Activated T-helper 1 cell treated with anti-CD3 and anti-CD28 coated beads, Interleukin-12 subunit alpha, Interleukin-12 subunit beta, Interleukin-2, Interleukin-4 antibody, amounts not matched to agents 30 ng/mL and 10 ng/mL and 1 ng/mL, durations not matched to agents 14 hours and 24 hours and 36 hours (primary cell): ENCODE results near the gene CAMK1G. TPM values are rescaled to one million over a fixed set of nuclear protein-coding genes. Genes with fewer than 3 reads are reported as not detected.

Source experiments
- DNase-seq: peaks from one replicate; pipeline ENCODE4 v3.0.0; 2021; ENCODE audit warnings: low spot score
- H3K27ac Mint-ChIP-seq: one replicate; pipeline ENCODE4 v1.8.0; 2021; ENCODE audit warnings: mild to moderate bottlenecking, mixed read lengths
- H3K27me3 Mint-ChIP-seq: one replicate; pipeline ENCODE4 v1.8.0; 2022; ENCODE audit warnings: mild to moderate bottlenecking, moderate library complexity, mixed read lengths; ENCODE audit not compliant: insufficient read depth
- H3K36me3 Mint-ChIP-seq: one replicate; pipeline ENCODE4 v1.8.0; 2021; ENCODE audit warnings: low read depth, mixed read lengths
- H3K4me1 Mint-ChIP-seq: one replicate; pipeline ENCODE4 v1.8.0; 2021; ENCODE audit warnings: low read depth, mixed read lengths
- H3K4me3 Mint-ChIP-seq: one replicate; pipeline ENCODE4 v1.8.0; 2021; ENCODE audit warnings: mild to moderate bottlenecking, moderate library complexity, mixed read lengths
- H3K9me3 Mint-ChIP-seq: one replicate; pipeline ENCODE4 v1.8.0; 2021; ENCODE audit warnings: mixed read lengths
- intact Hi-C: fragments of 100-400 bp; cut with micrococcal nuclease; formaldehyde crosslinking; loops from one replicate; pipeline ENCODE4 v1.15.1; 2024
- total RNA-seq: library from RNA; stranded (reverse); gene quantifications from 2 replicates; pipeline ENCODE4 v1.2.3, GENCODE V29; 2022

The CAMK1G gene
- 0.07 and 0.62 TPM in 2 replicates for total RNA-seq

DNA sequence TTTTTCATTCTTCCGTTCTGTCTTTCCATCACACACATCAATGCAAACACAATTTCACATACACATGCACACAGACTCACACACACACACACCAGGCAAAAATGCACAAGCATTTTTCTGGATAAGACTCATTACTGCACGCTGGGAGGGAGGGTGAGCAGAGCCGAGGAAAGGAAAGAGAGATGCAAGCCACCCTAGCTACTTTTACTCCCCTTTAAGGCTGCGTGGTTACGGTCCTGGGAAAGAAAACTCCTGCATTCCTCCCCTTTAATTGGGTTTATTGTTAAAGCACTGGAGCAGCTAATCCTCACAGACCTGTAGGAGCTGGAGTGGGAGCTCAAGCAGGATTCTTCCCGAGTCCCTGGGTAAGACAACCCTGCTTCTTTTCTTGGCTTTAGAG, at the start of gene CAMK1G:
Gene CAMK1G (plus strand): TSS at position 307 of the 400 bp plus-strand sequence. CDS start 11,270 bp downstream, outside the sequence.
- DNase-seq, result no peak
- Mint-ChIP-seq H3K36me3 (no peaks in the 10 kb centered on the region), H3K4me1 (no peaks in the 10 kb centered on the region), H3K27me3 (peaks cover 14% of the 10 kb centered on the region), H3K4me3 (no peak within 1 kb of the TSS), H3K27ac (no peak within 1 kb of the TSS), H3K9me3 (no peaks in the 10 kb centered on the region)
- intact Hi-C loops, result no loop called here

DNA sequence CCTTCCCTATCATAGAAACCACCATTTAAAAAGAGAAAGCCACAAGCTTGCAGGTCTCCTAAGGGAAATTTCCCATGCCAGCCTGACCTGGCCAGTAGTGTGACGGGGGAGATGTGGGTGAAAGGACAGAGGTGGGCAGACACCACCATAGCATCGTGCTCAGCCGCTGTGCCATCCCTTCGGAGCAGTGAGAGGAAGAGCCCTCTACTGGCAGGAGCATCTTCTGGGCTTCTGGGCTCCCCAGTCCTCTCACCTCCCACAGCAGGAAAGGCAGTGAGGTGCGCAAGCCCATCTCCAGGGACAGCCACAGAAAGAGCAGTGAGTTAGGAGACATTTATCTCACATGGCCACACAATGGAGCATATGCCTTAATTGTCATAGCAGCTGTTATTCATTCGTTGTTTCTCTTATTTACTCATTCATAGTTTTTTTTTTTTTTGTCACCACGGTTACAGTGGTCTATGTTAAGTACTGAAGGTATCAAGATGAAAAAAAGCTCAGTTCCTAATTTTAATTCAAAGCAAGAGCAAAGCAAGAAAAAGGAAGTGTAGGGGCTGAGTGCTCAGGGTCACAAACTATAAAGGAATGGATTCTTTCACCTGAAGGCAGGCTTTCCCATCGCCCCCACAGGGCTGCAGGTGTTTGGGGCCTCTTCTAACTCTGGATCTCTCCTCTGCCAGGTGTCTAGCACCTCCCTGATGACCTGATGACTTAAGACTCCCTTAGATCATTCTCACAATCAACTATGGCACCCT, 48.8 kb upstream of the CAMK1G start:
- H3K4me3 Mint-ChIP-seq, result no peak overlapping the region
- no peak for DNase-seq
- no peak overlapping the region for H3K27ac Mint-ChIP-seq
- intact Hi-C loops, result no loop called here
- no peaks in the 10 kb centered on the region for H3K9me3 Mint-ChIP-seq
- H3K27me3 Mint-ChIP-seq, result peaks cover 27% of the 10 kb centered on the region
- H3K36me3 Mint-ChIP-seq, result no peaks in the 10 kb centered on the region
- no peaks in the 10 kb centered on the region for H3K4me1 Mint-ChIP-seq

DNA sequence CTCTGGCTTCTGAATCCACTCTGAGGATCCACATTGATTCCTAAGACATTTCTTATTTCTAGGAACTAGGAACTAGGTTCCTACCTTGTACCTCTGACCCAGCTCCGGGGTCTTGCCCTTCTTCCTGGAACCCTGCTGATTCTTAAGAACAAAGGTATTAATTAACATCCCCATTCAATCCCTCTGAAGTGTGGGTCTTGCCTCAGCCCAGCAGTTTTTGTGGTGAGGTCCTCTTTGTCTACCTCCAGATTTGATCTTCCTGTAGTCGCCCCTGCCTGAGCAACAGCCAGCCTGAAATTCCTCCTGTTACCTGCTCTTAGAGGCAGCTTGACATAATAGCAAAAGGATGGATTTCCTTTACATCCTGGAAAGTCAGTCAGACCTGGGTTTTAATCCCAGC, 46.7 kb upstream of the CAMK1G start:
- Mint-ChIP-seq H3K27ac (no peak overlapping the region), H3K36me3 (no peaks in the 10 kb centered on the region), H3K9me3 (no peaks in the 10 kb centered on the region), H3K4me3 (no peak overlapping the region), H3K4me1 (no peaks in the 10 kb centered on the region), H3K27me3 (peaks cover 19% of the 10 kb centered on the region)
- intact Hi-C loops, result no loop called here
- no peak for DNase-seq

DNA sequence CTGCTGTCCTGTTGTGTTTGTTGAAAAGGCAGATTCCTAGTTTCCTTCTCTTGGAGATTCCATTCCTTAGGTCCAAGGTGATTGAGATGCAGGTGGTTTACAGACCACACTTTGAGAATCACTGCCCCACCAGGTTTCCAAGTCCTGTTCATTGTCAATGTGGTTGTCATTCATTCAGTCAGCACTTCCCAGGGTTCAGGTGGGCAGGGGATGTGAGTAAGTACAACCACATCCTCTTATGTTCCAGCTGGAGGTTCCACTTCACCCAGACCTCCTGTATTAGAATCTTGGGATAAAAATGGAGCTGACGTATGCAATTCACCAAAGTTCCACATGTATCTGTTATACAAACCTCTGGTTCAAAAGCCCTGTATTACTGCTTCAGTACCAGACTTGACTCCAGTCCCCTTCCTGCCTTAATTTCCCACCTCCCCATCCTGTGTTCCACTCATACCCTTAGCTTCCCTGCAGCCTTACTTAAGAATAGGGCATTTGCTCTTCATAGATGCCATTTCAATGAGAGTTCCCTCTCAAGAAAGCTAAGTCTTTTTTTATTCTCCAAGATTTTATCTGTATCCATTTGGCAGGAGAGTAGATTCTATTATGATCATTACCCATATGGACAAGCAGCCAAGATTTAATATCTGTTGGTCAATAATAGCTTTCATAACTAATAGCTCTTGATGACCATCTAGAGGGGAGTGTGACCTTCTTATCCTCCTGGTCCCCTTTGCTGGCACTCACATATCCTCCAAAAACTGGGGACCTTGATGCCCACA, 46.0 kb upstream of the CAMK1G start:
- H3K27me3 Mint-ChIP-seq, result peaks cover 24% of the 10 kb centered on the region
- H3K36me3 Mint-ChIP-seq, result no peaks in the 10 kb centered on the region
- DNase-seq, result no peak
- intact Hi-C loops, result no loop called here
- no peak overlapping the region for H3K27ac Mint-ChIP-seq
- H3K4me1 Mint-ChIP-seq, result no peaks in the 10 kb centered on the region
- H3K9me3 Mint-ChIP-seq, result no peaks in the 10 kb centered on the region
- H3K4me3 Mint-ChIP-seq, result no peak overlapping the region

DNA sequence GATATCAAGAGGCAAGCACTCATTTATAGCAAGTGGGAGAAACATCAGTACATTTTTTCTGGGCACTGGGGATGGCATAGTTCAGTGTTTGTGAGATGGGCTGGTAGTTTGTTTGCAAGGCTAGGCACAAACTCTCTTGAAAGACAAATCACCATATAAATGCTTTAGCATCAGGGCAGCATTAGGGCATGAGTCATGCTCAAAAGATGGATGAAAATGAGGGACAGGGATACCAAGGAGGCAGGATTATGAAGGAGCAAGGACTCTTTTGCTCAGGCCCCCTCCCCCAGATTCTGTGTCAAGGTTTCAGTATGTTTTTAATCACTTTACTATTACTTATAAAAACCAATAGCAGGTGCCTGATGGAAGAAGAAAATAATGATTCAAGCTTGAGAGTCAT, 43.9 kb upstream of the CAMK1G start:
- no peaks in the 10 kb centered on the region for H3K9me3 Mint-ChIP-seq
- H3K36me3 Mint-ChIP-seq, result no peaks in the 10 kb centered on the region
- H3K27ac Mint-ChIP-seq, result no peak overlapping the region
- peaks cover 24% of the 10 kb centered on the region for H3K27me3 Mint-ChIP-seq
- intact Hi-C loops, result no loop called here
- no peak for DNase-seq
- H3K4me1 Mint-ChIP-seq, result no peaks in the 10 kb centered on the region
- H3K4me3 Mint-ChIP-seq, result no peak overlapping the region

DNA sequence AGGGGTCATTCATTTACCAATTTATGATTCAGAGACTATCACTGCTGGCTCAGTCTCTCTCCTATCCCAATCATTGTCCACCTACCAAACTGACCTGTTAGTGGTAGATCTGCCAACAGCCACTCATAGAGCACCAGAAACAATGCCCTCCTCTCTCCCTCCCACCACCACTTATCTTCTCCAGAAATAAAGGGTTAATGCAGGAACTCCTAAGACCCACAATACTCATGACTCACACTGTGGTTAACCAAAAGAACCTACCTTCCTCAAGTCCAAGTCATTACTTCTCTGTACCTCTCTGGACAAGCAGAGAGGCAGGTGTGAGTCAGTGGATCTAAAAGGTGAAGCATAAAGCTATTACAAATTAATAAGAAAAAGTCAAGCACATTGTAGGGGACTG, 40.9 kb upstream of the CAMK1G start:
- Mint-ChIP-seq H3K4me3 (no peak overlapping the region), H3K27ac (no peak overlapping the region), H3K4me1 (no peaks in the 10 kb centered on the region), H3K9me3 (no peaks in the 10 kb centered on the region), H3K36me3 (no peaks in the 10 kb centered on the region), H3K27me3 (peaks cover 18% of the 10 kb centered on the region)
- DNase-seq, result no peak
- intact Hi-C loops, result no loop called here

DNA sequence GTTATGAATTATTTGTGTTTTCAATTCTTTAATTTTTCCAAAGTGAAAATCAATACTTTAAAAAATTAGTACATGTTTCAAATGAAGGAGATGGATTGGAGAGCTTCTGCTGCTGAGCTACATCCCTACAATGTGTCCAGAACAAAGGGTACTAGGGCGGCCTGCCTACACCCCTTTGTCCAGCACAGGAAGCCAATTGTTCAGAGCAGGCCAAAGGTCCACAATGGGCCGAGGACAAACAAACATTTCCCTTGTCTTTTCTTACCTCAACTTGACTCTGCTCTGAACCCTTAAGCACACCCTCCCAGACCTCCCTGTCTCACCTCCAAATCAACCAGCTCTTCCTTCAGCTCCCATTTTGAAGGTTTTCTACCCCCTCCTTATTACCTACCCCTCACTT, 39.4 kb upstream of the CAMK1G start:
- H3K4me3 Mint-ChIP-seq, result no peak overlapping the region
- DNase-seq, result no peak
- no peaks in the 10 kb centered on the region for H3K9me3 Mint-ChIP-seq
- no peaks in the 10 kb centered on the region for H3K4me1 Mint-ChIP-seq
- no peaks in the 10 kb centered on the region for H3K36me3 Mint-ChIP-seq
- no peak overlapping the region for H3K27ac Mint-ChIP-seq
- H3K27me3 Mint-ChIP-seq, result peaks cover 16% of the 10 kb centered on the region
- intact Hi-C loops, result no loop called here

DNA sequence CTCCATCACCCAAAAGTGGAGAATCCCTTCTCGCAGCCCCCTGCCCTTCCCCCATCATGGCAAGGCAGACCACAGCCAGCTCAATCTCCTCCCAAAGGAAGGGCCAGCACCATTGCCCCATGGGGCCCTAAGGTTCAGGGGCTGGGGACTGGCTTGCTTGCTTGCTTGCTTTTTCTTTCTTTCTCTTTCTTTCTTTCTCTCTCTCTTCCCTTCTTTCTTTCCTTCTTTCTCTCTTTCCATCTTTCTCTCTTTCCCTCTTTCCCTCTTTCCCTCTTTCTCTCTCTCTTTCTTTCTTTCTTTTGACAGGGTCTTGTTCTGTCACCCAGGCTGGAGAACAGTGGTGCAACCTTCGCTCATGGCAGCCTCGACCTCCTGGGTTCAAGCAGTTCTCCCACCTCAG, 38.1 kb upstream of the CAMK1G start:
- Mint-ChIP-seq H3K9me3 (no peaks in the 10 kb centered on the region), H3K27ac (no peak overlapping the region), H3K27me3 (peaks cover 21% of the 10 kb centered on the region), H3K4me3 (no peak overlapping the region), H3K36me3 (no peaks in the 10 kb centered on the region), H3K4me1 (no peaks in the 10 kb centered on the region)
- intact Hi-C loops, result no loop called here
- no peak for DNase-seq

DNA sequence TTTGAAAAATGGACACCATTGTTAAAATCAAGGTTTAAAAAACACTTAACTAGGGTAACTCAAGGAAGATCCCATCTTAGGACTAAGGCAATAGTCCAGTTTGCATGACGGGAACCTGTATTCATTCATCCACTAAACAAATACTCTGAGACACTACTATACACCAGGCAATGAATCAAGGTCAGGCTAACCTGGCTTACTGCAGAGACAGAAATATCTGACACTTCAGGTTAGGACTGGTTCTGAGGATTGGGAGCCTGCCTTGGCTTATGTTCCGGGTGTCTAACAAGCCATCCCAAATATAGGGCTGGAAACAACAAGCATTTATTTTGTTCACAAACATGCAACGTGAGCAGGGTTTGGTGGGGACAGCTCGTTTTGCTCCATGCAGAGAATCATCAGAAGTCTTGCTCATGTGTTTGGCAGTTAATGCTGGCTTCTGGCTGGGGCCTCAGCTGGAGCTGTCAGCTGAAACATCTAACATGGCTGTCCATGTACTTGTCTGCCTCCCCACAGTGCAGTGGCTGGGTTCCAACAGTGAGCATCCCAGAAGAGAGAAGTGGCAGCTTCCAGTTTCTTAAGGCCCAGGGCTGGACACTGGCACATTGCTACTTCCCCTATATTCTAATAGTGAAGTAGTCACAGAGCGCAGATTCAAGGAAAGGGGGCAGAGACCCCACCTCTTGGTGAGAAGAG, 37.0 kb upstream of the CAMK1G start:
- intact Hi-C loops, result no loop called here
- no peak overlapping the region for H3K27ac Mint-ChIP-seq
- H3K27me3 Mint-ChIP-seq, result peaks cover 21% of the 10 kb centered on the region

DNA sequence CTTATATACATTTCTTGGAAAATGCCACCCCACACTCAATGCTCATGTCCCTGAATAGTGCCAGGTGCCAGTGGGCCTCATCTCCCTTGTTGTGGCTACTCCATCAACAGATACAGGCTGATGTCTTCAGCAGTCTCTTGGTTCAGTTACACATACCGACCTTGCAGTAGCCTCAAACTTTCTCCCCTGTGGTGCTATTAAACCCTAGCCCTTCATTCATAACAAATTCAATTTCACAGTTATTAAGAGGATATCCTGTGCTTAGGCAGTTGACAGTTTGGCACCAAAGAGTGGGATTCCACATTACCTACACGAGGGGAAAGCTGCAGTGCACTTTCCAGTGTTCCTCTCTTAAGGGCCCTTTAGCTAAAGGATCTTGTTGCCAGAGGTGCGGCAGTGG, 35.9 kb upstream of the CAMK1G start:
- no peaks in the 10 kb centered on the region for H3K9me3 Mint-ChIP-seq
- H3K4me1 Mint-ChIP-seq, result no peaks in the 10 kb centered on the region
- no peak overlapping the region for H3K4me3 Mint-ChIP-seq
- peaks cover 19% of the 10 kb centered on the region for H3K27me3 Mint-ChIP-seq
- DNase-seq, result no peak
- intact Hi-C loops, result no loop called here
- H3K36me3 Mint-ChIP-seq, result no peaks in the 10 kb centered on the region
- no peak overlapping the region for H3K27ac Mint-ChIP-seq

More for the DNA sequence above, 37.0 kb upstream of the CAMK1G start:
- Mint-ChIP-seq H3K9me3 (no peaks in the 10 kb centered on the region), H3K36me3 (no peaks in the 10 kb centered on the region), H3K4me1 (no peaks in the 10 kb centered on the region), H3K4me3 (no peak overlapping the region)
- no peak for DNase-seq

DNA sequence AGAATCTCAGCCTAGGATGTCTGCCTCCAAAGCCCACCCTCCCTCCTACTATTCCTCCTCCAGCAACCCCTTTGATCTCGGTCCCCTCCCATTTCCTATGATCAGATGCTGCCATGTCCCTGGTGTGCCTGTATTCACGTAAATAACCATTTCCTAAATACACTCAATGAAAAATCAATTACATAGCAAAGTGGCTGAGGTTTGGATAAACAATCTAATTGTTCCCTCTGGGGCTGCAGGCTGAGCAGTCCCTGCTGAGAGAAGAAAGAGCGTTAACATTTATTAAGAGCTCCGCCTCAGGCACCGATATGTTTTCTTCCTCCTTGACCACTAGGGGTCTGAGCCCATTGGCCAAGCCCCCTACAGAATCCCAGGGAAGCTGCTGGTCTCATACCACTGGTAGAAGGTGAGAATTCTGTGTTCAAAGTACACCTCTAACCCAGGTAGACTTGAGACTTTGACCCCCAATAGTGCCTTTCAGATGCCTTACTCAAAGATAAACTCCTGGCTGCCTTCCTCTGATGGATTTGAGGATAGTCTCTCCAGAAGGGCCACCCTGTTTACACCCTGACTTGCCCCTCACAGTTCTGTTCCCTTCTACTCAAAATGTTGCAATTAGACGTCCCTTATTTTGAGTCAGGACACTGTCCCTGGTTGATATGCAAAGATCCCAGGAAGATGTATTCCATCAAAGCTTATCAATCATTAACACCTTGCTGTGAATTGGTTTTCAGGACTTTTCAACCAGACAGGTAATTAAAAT, 33.9 kb upstream of the CAMK1G start:
- Mint-ChIP-seq H3K4me1 (no peaks in the 10 kb centered on the region), H3K4me3 (no peak overlapping the region), H3K27ac (no peak overlapping the region), H3K36me3 (no peaks in the 10 kb centered on the region), H3K27me3 (peaks cover 14% of the 10 kb centered on the region), H3K9me3 (no peaks in the 10 kb centered on the region)
- DNase-seq, result no peak
- intact Hi-C loops, result no loop called here

DNA sequence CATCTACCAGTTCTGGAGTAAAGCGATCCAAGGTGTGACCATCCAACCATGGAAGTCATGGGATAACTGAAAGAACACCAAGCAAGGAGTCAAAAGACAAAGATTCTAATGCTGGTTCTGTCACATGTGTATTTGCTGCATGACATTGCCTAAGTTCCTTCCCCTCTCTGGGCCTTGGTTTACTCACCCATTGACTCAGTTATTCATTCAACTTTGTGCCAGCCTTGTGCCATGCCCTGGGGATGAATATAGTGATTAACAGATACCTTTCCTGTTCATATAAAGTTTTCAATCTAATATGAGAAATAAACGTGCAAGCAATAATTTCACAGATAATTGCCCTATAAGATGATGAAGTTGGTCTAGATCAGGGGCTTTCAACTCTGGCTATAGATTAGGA, 33.0 kb upstream of the CAMK1G start:
- Mint-ChIP-seq H3K9me3 (no peaks in the 10 kb centered on the region), H3K36me3 (no peaks in the 10 kb centered on the region), H3K4me3 (no peak overlapping the region), H3K27me3 (peaks cover 14% of the 10 kb centered on the region), H3K27ac (no peak overlapping the region), H3K4me1 (no peaks in the 10 kb centered on the region)
- intact Hi-C loops, result no loop called here
- DNase-seq, result no peak
